Activated CD8-positive, alpha-beta memory T cell treated with anti-CD3 and anti-CD28 coated beads, Interleukin-2, amount 50 U/mL, for 24 hours (primary cell): ENCODE measurements around the gene KIF26B.

ENCODE experiments used
- DNase-seq: peaks from one replicate; pipeline ENCODE4 v3.0.0-alpha.2; 2020; ENCODE audit errors: extremely low read depth

The KIF26B gene

GRCh38 chr1:245503548-245503947 is 348.8 kb downstream of the KIF26B start:
- no peak for DNase-seq

DNA sequence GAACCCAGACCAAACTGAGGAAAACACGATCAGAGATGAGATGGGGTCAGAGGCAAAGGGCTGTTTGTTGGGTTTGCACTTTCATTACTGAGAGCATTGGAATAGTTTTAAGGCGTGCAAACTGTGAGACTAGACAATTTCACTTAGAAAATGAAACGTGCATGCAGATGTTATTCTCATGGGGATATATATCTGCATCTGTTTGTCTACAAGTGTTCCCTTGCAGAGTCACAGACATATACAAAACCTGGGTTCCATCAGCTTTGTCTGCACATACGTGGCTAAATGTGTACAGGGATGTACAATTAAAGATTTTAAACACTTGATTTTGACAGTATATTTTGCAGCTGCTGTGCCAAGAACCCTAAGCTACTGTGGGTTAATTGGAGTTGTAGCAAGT is 355.4 kb downstream of the KIF26B start:
- DNase-seq = no peak

GRCh38 chr1:245512181-245512888 is 357.6 kb downstream of the KIF26B start:
- DNase-seq = no peak

GRCh38 chr1:245512980-245513578 is 358.3 kb downstream of the KIF26B start:
- no peak for DNase-seq

- DNase-seq = no peak
Observed at GRCh38 chr1:245516284-245516759, 361.5 kb downstream of the KIF26B start.

- no peak for DNase-seq
Observed at GRCh38 chr1:245520611-245521010, 365.8 kb downstream of the KIF26B start.

DNA sequence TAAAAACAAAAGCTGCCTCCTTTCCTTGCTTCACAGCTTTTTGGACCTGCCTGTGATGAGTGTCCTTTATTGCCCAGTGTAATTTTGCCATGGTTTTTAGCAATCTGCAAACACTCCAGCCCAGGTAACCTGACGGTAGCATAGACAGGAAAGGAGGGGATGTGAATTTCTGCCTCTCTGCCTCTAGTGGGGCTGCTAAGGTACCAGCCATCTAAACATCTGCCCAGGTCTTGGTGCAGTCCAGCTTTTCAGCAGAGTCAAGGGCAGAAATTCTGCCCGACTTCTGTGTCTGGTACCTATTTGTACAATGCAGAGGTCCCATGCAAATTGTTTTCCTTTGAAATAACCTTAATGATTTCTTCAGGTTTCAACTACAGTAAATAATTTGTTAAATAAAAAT is 371.4 kb downstream of the KIF26B start:
- DNase-seq = no peak

DNA sequence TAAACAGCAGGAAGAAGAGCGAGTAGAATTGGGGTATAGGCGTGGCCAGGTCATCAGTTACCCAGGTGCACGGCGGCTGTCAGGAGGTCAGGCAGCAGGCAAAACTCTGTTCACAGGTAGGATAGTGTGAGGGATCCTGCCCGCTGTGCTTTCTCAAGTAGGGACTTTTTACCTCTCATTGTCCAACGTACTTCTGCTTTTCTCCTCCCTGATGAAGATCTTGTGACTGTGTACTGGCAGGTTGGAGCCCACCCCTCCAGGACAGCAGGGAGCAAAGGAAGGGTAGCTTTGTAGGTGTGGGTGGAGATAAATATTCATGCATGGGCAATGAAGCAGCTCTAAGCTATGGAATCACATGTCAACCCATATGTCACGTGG is 373.5 kb downstream of the KIF26B start:
- DNase-seq = no peak

GRCh38 chr1:245530937-245531336 is 376.2 kb downstream of the KIF26B start:
- DNase-seq = no peak

DNA sequence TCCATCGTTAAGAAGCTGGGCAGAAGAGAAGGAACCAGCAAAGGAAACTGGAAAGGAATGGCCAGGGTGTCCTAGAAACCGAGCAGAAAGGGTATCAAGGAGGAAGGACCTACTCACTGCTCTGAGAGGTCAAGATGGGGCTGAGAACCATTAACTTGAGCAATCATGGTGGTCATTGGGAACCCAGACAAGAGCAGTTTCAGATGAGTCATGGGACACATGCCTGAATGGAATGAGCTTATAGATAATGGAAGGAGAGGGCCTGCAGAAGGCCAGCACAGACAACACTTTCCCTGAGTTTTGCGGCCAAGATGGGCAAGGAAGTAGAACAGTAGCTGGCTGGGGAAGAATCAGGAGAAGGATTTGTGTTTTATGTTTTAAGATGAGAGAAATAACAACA is 383.2 kb downstream of the KIF26B start:
- no peak for DNase-seq

DNA sequence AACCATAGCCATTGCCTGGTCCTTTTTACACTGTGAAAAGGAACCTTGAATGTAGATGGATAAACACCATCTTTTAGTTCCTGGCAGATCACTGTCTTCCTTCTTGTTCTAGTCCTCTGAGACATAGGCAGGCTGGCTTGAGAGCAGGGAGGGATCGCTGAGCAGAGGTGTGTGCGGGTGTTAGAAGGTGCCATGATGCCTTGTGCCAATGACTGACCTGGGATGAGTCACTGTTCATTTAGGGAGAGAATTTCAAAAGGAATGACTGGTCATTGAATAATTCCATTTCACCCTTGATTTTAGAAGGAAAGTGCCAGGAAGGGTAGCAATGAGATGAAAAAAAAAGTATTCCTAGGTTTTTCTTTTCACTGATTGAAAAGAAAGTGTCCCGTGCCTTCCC is 383.9 kb downstream of the KIF26B start:
- no peak for DNase-seq

GRCh38 chr1:245541369-245541768 is 386.6 kb downstream of the KIF26B start:
- DNase-seq = no peak

GRCh38 chr1:245542365-245542764 is 387.6 kb downstream of the KIF26B start:
- DNase-seq = no peak

DNA sequence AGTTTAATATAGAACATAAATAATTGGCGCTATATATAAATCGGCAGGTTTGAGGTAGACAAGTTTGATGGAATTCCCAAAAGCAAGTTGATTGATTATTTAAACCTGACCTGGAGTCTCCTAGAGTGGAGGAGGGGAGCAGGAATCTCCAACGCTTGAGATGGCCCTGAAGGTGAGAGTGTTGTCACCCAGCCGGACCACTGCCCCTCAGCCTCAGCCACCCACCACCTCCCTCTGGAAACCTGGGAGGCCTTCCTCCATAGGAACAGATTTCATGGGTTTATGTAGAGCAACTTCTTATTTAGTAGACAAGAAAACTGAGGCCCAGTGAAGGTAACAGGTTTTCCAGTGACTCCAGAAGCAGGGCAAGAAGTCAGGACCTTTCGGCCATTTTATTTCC is 389.5 kb downstream of the KIF26B start:
- DNase-seq = no peak

- no peak for DNase-seq
Observed at GRCh38 chr1:245546875-245547274, 392.1 kb downstream of the KIF26B start.

- DNase-seq = no peak
Observed at GRCh38 chr1:245549996-245550719, 395.4 kb downstream of the KIF26B start.

DNA sequence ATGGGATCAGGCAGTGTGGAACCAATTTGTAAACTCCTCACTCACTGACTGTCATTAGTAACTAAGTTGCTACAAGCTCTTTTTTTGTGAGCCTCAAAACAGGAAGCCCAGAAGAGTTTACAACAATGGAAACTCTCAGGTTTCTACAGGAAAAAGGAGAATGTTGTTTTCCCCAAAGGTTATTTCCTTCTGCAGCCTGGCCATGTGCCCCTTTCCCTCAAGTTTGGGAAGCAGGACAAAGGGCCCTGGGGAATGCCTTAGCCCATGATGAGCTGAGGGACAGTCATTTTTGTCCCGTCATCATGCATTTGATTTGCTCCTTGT is 395.9 kb downstream of the KIF26B start:
- no peak for DNase-seq

DNA sequence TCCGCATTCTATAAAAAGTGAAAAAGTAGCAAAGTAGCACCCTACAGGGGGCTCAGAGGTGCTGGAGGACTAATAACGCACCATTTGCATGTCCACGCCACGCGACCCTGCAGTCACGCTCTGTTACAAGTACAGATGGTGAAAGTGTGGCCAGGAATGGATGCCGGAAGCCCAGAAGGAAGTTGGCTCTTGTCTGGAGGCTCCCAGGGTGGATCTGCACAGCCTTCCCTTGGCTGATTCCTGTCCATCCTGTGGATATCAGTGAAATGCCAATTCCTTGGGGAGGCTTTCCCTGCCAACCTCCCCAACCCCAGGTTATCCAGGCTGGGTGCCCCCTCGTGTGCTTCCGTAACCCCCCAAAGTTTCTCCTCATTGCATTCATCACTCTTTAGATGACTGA is 396.8 kb downstream of the KIF26B start:
- DNase-seq = no peak

GRCh38 chr1:245552331-245552730 is 397.5 kb downstream of the KIF26B start:
- no peak for DNase-seq

- no peak for DNase-seq
Observed at GRCh38 chr1:245556057-245556456, 401.3 kb downstream of the KIF26B start.

DNA sequence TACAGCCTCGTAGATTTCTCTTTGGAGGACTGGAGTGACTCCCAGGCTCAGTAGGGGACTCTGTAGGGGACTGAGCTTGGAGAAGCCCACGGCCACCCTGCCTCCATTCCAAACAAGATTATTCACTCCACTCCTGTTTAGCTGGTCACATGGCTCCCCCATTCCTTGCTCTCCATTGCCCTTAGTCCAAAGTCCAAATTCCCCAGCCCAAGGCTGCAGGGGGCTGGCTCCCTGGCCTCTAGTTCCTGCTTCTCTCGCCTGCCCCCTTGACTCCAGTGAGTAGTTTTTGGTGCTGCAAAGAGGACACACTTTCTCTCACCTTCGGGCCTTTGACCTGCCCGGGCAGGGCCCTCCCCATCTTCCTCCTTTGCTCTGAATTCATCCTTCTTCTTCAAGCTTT is 403.3 kb downstream of the KIF26B start:
- no peak for DNase-seq

DNA sequence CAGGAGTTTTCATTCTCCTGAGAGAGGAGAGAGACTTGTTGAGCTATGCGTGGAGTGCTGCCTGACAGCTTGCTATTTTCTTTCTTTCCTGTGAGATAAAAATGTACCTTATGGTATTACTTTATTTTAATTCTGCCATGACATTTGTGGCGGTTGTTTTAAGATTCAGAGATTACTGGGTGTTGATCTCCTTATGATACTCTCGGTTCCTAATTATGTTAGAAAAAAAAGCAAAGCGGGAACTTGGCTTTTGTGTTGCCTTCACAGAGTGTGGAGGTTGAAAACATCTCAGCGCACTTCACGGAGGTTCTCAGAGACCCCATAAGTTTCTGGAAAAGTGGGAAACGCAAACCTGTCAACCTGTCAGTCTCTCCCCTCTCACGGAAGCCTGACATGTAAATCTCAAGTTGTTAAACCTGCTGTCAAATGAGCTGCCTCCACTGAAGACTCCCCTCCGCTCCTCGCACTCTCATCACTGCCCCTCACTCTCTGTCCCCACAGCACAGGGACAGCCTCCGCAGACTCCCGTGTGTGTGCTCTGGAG is 405.6 kb downstream of the KIF26B start:
- no peak for DNase-seq

DNA sequence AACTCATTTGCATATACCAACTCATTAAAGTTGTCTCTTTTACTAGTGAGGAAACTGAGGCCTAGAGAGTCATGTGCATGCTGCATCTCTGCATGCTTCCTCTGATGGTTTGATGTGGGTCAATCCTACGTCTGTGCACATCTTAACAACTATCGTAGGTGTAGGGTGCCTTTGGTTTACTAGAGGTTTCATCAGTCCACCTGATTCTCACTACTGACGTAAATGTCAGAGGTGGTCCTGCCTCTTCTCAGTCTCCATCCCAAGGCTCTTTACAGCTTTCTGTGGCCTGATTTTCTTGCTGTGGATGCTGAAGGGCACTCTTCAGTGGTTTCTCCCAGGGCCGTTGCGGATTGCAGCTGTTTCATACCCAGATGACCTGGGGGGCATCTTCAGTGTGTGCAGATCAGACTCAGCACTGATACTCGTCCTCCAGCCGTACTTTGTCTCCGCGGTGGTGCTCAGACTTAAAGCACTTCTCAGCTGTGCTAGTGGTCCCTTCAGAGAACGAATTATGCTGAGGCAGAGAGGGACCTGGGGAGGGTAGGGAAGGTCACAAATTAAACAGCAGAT is 407.0 kb downstream of the KIF26B start:
- no peak for DNase-seq
